Measurements from ENCODE around the gene PAXIP1.

Gene PAXIP1

DNA sequence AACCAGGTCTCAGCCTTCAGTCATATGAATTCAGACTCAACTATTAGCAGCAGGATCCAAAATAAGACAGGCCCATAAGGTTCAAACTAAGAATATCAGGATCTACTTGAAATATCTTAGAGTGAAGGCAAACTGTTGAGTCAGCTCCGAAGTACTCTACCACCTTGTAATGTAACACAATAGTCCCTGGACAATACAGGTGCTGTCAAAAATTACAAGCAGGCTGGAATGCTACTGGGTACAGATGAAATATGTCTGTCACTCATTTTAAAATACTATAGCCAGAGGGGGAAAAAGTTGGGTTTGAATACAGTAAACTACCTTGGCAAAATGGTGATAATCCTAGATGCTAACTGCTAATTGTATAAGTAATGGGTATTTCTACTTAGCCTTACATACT, 6.8 kb downstream of the PAXIP1 start:
- DNase-seq = no peak

DNA sequence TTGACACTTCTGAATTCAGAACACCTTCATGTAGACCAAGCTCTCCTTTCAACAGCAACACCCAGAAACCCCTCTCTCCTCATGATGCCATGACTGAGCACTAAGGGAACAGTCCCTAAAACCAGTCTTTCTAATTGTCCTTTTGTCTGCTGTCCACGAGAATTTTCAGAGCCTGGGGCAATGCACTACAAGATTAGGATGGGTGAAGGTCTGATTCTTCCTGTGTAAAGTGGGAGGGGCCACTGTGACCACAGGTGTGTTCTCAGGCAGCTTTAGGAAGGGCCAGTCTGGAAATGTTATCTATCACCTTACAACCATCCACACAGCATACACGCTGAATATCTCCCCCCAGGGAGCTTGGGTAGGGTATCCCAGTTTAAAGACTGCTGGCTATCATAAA, 7.9 kb downstream of the PAXIP1 start:
- no peak for DNase-seq

DNA sequence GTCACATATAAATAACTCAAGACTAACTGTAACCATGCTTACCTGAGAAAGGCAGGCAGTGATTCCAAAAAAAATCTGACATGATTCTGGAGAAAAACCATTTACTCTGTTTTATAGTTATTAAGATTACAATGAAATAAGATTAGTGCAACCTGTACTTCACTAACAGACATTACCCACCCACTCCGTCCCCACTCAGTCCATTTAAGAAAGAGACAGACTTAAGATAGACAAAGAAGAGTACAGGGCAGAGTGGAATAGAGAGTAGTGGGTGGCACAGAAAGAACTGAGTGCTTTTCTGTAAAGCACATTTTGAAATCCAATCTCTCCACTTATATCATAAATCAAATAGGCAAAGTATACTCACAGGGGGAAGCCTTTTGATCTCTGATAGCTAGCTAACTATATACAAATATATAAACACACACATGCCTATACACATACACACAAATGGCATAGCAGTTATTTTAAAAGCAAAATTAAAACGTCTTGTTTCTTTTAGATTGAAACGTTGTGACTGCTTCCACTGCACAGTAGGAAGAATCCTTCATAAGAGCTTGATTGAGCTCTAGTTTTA, 11.9 kb downstream of the PAXIP1 start:
- no peak for DNase-seq

DNA sequence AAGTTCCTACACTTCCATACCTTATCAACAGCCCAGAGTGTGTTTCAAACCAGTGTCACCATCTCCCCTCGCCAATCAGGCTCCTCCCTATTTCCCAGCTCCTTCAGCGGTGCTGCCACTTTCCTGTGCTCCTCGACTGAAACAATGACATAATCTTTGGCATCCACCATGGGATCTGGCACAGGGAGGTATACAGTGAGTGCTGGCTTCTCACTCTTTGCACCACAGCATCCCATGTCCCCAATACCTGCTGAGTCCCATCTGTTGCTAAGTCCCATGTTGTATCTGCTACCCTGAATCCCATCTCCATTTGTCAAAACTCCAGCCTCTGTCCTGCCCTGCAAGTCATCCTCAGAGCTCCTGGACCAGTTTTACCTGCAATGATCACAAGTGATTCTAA, 15.4 kb downstream of the PAXIP1 start:
- DNase-seq = no peak

DNA sequence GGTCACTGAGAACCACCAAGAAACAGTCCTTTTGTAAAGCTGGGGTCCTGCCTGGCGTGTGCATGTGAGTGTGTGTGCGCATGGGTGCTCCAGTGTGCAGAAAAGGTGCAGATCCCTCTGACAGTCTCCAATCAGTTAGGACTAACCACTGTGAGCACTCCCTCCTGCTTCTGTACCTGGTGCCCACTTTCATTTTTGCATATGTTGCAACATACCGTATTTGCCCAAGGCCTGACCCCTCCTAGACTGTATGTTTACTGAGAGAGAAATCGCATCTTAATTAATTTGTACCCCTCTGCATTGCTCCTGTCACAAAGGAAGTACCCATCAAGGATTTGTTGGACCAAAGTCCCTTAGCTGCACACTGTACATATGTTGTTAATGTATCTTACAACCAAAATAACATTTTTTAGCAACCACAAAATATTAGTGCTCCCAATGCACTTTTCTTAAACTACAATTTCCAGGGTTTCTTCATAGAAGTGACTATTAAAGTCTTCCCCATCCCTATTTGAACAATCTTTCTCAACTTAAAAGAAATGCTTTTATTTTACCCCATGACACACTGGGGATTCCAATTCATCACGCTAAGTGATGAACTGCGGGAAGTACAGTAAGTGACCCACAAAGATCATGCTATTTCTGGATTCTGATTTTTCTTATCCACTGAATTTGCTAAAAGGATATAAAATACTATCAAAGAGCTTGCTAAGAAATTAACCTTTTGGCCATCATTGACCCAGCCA, 16.6 kb downstream of the PAXIP1 start:
- no peak for DNase-seq

DNA sequence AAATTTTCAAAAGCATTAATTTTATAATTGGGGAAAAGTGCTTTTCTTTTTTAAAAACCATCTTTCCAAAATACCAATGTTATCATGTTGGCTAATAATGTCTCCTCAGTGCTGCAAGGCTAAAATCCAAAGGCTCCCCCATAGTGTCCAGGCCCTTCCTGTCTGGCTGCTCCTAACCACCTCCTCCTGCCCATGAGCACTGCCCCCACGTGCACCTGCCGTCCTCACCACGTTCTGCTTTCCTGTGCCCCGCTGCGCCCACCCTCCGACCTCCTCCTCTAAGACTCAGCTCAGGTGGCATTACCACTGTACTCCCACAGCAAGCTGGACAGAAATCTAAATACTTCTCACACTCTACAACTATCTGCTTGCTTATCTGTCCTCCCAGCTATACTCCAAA, 17.7 kb downstream of the PAXIP1 start:
- DNase-seq = no peak

DNA sequence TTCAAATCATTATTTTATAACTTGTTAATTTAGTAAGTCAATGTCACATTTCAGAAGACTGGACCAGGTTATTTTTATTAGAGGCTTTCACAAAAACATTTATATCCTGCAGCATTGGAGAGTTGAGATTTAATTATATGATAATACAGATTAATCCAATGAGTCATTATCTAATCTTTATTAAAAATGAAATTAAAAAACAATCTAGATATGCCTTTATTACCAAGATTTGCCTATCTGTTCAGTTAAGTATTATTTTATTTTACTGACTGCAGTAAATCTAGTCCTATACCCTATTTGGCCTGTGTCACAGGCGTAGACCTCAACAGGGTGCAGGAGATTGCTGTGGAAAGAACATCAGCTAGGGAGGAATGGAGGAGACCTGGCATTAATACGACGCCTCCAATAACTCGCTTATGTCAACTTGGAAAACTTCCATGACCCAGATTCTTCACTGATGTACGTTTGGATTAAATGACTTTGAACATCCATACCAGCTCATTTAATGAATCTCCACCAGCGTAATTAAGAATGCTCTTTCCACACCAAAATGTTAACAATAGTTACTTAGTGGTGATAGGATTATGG, 18.2 kb downstream of the PAXIP1 start:
- no peak for DNase-seq

DNA sequence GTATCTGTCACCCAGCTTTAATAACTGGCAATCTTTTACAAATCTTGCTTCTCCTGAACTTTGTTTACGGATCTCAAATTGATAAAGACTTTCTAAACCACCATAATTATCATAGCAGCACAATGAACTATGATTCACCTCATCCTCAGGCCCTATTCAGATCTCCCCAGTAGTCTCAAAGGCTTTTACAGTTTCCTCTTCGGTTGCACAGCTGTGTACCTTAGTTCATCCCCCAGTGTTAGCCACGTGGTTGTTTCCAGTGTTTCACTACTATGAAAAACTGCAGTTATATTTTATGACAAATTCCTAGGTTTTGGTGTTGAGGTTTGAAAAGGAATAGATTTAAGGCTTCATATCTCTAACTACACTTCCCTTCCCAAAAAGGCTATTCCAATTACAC, 24.9 kb downstream of the PAXIP1 start:
- no peak for DNase-seq

DNA sequence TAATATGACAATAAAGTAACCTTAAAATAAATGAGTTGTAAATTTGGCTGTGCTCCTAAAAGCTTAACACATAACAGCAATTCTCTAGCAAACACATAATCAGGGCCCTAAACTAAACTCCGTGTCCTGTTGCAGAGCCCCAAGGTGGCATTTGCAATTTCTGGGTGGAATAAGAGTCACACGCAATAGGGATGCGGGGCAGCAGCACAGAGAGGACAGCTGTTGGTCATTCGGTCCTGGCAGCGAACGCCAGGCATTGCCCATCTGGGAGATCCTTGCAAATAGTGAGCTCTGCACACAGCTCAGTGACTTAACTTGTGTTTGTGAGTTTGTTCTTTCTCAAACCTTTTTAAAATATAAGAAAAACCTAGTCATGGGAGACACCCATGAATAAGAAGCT, 25.7 kb downstream of the PAXIP1 start:
- no peak for DNase-seq

DNA sequence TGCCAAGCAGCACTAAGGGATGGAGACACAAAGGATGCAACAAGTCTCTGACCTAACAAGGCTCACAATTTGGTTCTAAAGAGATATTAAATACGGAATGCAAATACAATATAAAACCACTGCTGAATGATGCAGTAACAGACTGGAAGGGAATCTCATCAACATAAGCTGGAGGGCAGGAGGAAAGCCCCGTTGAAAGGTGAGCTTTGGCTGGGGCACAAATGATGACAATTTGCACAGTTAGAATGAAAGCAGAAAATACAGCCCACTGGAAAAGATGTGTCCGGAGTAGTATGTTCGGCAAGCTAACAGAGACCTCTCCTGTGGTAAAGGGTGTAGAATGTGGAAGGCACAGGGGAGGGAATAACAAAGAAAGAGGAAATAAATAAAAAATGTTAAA, 26.1 kb downstream of the PAXIP1 start:
- DNase-seq = no peak

DNA sequence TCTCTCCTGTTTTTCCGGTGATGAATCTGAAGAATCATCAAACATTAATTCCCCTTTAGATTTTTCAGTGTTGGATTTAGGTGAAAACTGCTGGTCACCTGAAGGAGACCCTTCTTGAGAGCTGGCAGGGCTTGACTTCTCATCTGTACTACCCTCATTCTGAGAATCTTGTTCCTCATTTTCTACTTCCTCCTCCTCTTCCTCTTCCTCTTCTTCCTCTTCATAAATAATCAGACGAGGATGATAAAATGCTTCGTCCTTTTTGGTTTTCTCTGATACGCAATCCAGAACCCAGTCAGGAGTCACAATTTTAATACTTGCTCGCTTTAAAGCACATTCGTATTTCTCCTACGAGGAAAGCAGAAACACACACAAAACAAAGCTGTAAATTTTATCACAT, 26.9 kb downstream of the PAXIP1 start:
- no peak for DNase-seq

DNA sequence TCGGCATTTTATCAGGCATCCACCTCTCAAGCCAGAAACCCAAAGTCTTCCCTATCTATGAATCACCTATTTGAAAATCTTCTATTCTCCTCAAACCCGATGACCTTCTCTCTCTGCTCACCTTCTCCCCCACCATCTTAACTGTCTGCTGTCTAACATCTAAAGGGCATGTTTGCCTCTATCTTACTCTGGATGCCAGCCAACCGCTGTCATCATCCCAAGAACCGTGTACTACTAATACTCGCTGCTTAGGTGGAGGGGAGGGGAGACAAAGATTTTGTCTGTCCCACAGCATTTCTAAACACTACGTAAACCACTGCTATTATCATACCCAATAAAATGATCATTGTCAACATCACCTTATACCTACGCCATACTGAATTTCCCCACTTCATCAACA, 29.5 kb downstream of the PAXIP1 start:
- no peak for DNase-seq

DNA sequence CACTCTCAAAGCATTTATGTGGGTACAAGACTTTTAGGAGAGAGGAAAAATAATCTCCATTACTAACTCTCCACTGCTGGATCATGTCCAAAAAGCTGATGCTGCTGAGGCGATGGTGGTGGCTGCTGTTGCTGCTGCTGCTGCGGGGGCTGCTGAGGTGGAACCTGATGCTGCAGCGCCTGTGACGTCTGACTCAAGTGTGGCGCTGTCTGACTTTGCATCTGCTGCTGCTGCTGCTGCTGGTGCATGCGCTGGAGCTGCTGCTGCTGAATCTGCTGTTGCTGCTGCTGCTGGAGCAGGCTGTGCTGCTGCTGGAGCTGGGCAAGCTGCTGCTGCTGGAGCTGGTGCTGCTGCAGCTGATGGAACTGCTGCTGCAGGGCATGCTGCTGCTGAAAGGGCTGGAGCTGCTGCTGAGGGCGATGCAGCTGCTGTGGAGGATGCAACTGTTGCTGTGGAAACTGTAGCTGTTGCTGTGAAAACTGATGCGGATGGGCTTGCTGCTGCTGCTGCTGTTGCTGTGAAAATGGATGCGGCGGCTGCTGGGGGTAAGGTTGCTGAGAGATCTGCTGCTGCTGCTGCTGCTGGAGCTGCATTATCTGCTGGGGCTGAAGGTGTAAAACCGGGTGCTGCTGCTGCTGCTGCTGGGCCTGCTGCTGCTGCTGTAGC, 34.5 kb downstream of the PAXIP1 start:
- no peak for DNase-seq

DNA sequence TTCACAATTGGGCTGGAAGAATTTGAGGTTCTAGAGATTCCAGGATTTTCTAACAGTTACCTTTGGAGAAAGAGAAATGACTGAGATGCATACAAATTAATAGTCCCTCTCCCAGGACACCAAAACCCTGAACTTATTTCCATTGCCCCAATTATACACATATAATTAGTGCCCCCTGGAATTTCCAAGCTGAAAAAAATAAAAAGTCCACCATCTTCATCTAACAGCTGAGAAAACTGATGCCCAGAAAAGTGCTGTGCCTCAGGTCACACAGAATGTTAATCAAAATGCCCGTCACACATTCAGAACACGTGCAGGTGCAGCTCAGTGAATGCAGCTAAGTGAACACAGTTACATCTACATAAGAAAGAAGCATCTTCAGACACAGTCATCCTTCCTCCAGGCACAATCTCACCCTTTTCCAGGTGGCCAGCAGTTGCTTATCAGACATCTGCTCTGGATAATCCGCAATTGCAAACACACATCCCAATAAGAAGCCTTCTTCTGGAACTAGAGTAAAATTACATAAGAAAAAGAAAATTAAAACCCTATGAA, 35.4 kb downstream of the PAXIP1 start:
- DNase-seq = no peak

DNA sequence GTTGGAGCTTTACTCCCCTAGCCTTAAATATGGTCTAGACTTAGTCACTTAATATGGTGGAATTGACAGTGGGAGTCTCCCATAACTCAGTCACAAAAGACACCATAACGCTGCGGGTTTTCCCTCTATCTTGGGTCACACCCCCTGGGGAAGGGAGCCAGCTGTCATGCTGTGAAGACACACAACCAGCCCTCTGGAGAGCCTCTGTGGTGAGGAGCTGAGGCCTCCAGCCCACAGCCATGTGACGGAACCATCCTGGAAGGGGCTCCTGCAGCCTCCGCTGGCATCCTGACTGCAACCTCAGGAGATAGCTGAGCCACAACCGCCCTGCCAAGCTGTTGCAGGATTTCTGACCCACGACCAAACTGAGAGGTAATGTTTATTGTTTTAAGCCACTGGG, 37.9 kb downstream of the PAXIP1 start:
- DNase-seq = no peak

DNA sequence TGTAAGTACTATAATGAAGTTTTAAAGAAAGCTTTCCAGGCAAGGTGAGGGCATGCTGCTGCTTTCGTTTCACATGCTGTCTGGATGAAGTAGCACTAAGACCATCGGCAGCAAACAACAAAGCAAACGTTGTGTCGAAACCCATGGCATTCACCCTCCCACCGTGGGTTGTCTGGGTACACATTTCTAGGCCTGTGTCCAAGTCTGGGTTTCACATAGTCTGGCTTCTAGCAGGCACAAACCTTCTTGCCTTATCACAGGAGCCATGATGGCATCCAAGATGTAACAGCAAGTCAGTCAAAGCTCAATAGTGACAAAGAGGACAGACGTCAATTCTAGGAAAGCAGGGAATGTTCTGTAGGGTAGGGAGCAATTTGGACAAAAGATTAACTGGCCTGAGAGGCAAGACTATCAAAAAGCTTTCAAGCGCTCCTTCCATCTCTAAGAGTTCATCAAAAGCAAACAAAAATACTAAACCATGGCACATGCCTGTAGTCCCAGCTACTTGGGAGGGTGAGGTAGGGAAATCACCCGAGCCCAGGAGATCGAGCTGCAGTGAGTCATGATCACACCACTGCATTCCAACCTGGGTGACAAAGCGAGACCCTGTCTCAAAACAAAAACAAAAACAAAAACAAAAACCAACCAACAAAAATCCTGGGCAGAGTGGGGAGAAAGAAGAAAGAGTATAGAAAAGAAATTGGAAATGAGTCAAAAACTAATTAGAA, 42.7 kb downstream of the PAXIP1 start:
- DNase-seq = no peak

DNA sequence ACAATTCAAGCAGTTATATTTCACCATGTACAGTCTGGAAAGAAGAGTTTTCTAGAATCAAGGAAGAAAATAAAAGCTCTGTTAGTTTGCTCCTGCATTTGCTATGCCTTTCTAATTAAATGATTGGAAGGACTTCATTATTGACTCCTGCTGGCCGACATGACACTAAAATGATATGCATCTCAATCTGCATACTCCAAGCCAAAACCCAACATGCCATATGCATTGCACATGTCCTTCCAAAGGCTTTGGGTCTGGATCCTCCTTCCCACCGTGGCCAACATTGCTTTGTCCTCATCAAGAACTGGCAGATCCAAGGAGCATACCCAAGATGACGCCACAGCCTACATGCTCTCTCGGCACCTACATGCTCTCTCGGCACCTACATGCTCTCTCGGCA, 46.5 kb downstream of the PAXIP1 start:
- no peak for DNase-seq

DNA sequence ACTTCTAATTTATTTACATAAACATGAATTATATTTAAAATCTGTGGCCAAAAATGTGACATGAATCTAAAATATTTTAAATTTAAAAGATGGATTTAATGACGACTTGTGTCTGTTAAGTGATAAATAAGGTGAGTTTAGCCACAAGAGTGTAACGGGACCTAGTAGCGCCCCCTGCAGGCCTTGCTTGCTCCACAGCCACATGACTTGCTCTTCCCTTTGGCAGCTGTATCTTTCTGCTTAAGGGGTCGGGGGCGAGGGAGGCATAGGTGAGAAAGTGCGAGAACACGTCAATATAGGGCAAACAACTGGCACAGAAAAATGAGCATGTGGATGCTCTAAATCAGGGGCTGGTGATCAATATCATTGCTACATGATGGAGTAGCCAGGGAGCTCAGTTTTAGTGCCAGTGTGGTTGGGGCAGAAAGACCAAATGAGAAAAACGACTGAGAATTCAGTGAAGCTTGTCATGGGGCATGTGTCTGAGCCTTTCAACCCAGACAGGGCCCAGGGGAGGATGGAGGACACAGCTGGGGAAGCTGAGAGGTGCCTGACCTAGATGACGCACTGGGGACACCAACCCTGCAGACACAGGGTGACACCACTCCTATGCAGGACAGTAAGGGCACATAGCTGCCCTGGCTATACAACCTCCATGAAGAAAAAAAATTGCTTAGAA, 49.8 kb downstream of the PAXIP1 start:
- DNase-seq = peak; percentile 64

DNA sequence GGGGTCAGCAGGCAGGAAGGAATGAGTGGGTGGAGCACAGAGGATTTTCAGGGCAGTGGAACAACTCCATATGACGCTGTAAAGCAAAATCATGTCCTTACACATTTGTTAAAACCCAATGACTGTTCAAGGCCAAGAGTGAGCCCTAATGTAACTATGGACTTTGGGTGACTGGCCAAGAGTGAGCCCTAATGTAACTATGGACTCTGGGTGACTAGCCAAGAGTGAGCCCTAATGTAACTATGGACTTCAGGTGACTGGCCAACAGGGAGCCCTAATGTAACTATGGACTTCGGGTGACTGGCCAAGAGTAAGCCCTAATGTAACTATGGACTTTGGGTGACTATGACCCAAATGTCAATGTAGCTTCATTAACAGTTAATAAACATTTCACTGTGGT, 52.0 kb downstream of the PAXIP1 start:
- DNase-seq = no peak

DNA sequence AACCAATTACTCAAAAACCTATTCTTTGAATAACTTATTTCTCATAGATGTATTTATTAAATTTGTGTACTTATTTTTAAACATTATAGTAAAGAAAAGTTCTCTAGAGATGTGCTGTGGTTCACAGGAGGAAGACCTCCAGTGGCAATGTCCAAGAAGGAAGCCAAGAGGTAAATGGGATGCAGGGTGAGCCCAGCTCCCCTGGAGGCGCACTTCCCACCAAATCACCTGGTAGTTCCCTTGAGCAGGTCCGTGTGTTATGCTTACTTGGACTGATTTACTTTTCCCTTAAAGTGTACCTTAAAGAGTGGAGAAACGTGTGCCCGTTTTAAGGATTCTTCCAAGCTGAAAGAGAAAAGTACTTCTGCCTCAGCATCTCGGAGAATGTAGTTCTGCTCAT, 55.3 kb downstream of the PAXIP1 start:
- DNase-seq = no peak

DNA sequence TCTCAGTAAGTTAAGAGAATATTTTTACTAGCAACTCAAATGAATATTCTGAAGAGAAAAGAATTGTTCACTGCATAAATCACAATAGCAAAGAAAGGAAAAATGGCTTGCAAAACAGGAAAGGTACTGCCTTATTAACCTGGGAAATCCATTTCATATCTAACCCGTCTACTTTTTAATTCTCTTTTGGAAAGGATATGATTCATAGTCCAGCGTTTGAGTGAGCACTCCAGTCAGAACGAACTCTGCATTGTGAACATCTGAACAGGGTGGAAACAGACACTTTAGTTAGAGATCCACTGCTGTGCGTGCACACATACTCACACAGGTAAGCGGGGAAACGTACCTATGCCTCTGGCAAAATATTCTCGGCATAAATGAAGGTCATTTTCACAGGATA, 56.8 kb downstream of the PAXIP1 start:
- no peak for DNase-seq

DNA sequence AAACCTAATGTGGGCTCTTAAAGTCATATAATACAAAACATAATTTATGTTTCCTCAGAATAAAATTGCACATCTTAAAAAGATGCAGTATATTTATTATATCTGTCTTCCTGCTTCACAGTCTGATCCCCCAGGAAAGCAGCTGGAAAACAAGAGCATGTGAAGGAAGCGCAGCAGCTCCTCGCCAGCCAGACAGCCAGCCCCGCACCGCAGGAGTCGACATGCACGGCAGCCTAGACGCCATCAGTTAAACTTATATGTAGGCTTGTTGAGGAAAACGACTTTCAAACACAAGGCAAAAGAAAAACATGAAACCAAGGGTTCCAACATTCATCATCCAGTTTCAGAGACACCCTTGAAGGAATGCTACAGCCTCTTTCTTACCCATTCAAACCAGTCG, 59.0 kb downstream of the PAXIP1 start:
- DNase-seq = no peak

DNA sequence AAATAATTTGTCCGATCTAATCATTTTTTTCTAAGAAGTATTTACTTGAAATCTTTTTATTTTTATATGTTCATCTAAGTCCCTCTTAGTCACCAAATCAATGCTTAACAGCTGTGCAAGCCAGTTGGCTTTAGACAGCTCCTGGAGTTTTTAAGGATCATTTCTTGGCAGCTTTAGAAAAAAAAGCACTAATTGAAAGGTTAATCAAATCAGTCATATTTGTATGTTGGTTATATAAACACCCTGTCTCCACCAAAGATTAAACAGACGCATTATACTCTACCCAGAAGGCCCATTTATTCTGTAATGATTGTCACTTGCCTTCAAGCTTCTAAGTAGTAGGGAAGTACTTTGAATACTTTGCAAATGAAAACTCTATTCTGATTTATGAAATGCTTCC, 60.2 kb downstream of the PAXIP1 start:
- DNase-seq = no peak
